Measurements from ENCODE around the gene TMEM115. TPM values are rescaled to one million over a fixed set of nuclear protein-coding genes. Genes with fewer than 3 reads are reported as not detected.

TMEM115 gene
- 85.1 and 92.9 TPM in 2 replicates for total RNA-seq

GRCh38 chr3:50358911-50359759 is at the start of gene TMEM115:
Gene TMEM115, minus strand, starts transcription at chr3:50359521. Its CDS starts 458 bp downstream, at chr3:50359063.

GRCh38 chr3:50350527-50351322 is 8.6 kb downstream of the TMEM115 start, which contains the start of the genes CYB561D2 and NPRL2:
Gene CYB561D2, plus strand, starts transcription at chr3:50350862. Its CDS starts 572 bp downstream, at chr3:50351434.
Gene NPRL2, minus strand, starts transcription at chr3:50350775. Its CDS starts 123 bp downstream, at chr3:50350652.

GRCh38 chr3:50345586-50346234 is 13.6 kb downstream of the TMEM115 start, which contains the start of gene ZMYND10:
Gene ZMYND10, minus strand, starts transcription at chr3:50345732. Its CDS starts 153 bp downstream, at chr3:50345579.

GRCh38 chr3:50340448-50341329 is 18.6 kb downstream of the TMEM115 start, which contains the start of gene RASSF1:
Gene RASSF1, minus strand, starts transcription at chr3:50340836. Its CDS starts 31 bp downstream, at chr3:50340805.

GRCh38 chr3:50327943-50328691 is 31.2 kb downstream of the TMEM115 start, which contains the start of gene TUSC2:
Gene TUSC2, minus strand, starts transcription at chr3:50328223. Its CDS starts 124 bp downstream, at chr3:50328099.

GRCh38 chr3:50322386-50323091 is 36.8 kb downstream of the TMEM115 start, which contains the start of gene HYAL2:
Gene HYAL2, minus strand, starts transcription at chr3:50322745. Its CDS starts 2,256 bp downstream, at chr3:50320489.

Other genes with a start within 250 kb of the TMEM115 start
- gene SEMA3F, start 204.2 kb downstream of the TMEM115 start, total RNA-seq = under 0.01 and 0.43 TPM in 2 replicates
- gene GNAT1, start 167.9 kb downstream of the TMEM115 start, total RNA-seq = not detected in 2 replicates
- gene SLC38A3, start 154.2 kb downstream of the TMEM115 start, total RNA-seq = not detected in 2 replicates
- 306 and 400 TPM in 2 replicates for gene GNAI2, start 123.3 kb downstream of the TMEM115 start, total RNA-seq
- gene SEMA3B, start 90.4 kb downstream of the TMEM115 start, total RNA-seq = 3.0 and 25.4 TPM in 2 replicates
- not detected in 2 replicates for gene LSMEM2, start 80.4 kb downstream of the TMEM115 start, total RNA-seq
- 74.6 and 130 TPM in 2 replicates for gene IFRD2, start 67.1 kb downstream of the TMEM115 start, total RNA-seq
- 1.8 and 2.4 TPM in 2 replicates for gene HYAL3, start 60.1 kb downstream of the TMEM115 start, total RNA-seq
- 6.6 and 9.6 TPM in 2 replicates for gene NAA80, start 60.1 kb downstream of the TMEM115 start, total RNA-seq
- 1.1 TPM in 2 replicates for gene HYAL1, start 55.9 kb downstream of the TMEM115 start, total RNA-seq
- 24.9 and 78.5 TPM in 2 replicates for gene HYAL2, start 36.8 kb downstream of the TMEM115 start, total RNA-seq
- gene TUSC2, start 31.3 kb downstream of the TMEM115 start, total RNA-seq = 24.5 and 28.3 TPM in 2 replicates
- 26.9 and 30.4 TPM in 2 replicates for gene RASSF1, start 18.7 kb downstream of the TMEM115 start, total RNA-seq
- 0.22 and 0.86 TPM in 2 replicates for gene ZMYND10, start 13.8 kb downstream of the TMEM115 start, total RNA-seq
- gene NPRL2, start 8.7 kb downstream of the TMEM115 start, total RNA-seq = 17.9 and 27.3 TPM in 2 replicates
- gene CYB561D2, start 8.7 kb downstream of the TMEM115 start, total RNA-seq = 27.6 and 38.1 TPM in 2 replicates
- gene CACNA2D2, start 144.1 kb upstream of the TMEM115 start, total RNA-seq = not detected in 2 replicates
- 4.2 and 6.3 TPM in 2 replicates for gene C3orf18, start 208.2 kb upstream of the TMEM115 start, total RNA-seq
- gene HEMK1, start 210.0 kb upstream of the TMEM115 start, total RNA-seq = 8.1 and 15.7 TPM in 2 replicates